Smooth muscle cell (in vitro differentiated cells): Measurements from ENCODE around the gene MEGF11. TPM values are rescaled to one million over a fixed set of nuclear protein-coding genes. Genes with fewer than 3 reads are reported as not detected.

Experiments
- DNase-seq: peaks from one replicate; lab custom pipeline; 2025; ENCODE audit not compliant: unreplicated experiment; lab: John Stamatoyannopoulos, UW
- H2AFZ ChIP-seq: fragments of 200-600 bp; sonication (generic); 2 replicates; pipeline ENCODE4 v1.6.0; 2016; ENCODE audit warnings: antibody characterized with exemption, low read depth, mild to moderate bottlenecking
- H3F3A ChIP-seq: fragments of 200-600 bp; sonication (generic); 2 replicates; pipeline ENCODE4 v1.6.0; 2017; ENCODE audit warnings: antibody characterized with exemption, low read depth
- H3K27ac ChIP-seq: fragments of 200-600 bp; sonication (generic); 2 replicates; pipeline ENCODE4 v1.5.1; 2016; ENCODE audit warnings: low read depth, mild to moderate bottlenecking
- H3K27me3 ChIP-seq: fragments of 200-600 bp; sonication (generic); 2 replicates; pipeline ENCODE4 v1.6.1; 2016; ENCODE audit warnings: low read depth, mild to moderate bottlenecking
- H3K36me3 ChIP-seq: fragments of 200-600 bp; sonication (generic); 2 replicates; pipeline ENCODE4 v1.5.1; 2016; ENCODE audit warnings: low read depth
- H3K4me1 ChIP-seq: fragments of 200-600 bp; sonication (generic); 2 replicates; pipeline ENCODE4 v1.5.1; 2016; ENCODE audit warnings: low read depth
- H3K4me2 ChIP-seq: fragments of 200-600 bp; sonication (generic); 2 replicates; pipeline ENCODE4 v1.6.0; 2016; ENCODE audit warnings: mild to moderate bottlenecking
- H3K4me3 ChIP-seq: fragments of 200-600 bp; sonication (generic); 2 replicates; pipeline ENCODE4 v1.5.1; 2016; ENCODE audit warnings: mild to moderate bottlenecking
- H3K79me2 ChIP-seq: fragments of 200-600 bp; sonication (generic); 2 replicates; pipeline ENCODE4 v1.6.0; 2016; ENCODE audit warnings: low read depth, mild to moderate bottlenecking
- H3K9ac ChIP-seq: fragments of 200-600 bp; sonication (generic); 2 replicates; pipeline ENCODE4 v1.6.0; 2016; ENCODE audit warnings: low read depth
- H3K9me3 ChIP-seq: fragments of 200-600 bp; sonication (generic); replicated peaks from 2 replicates; pipeline ENCODE4 v1.5.1; 2016; ENCODE audit warnings: low read depth
- H4K20me1 ChIP-seq: fragments of 200-600 bp; sonication (generic); 2 replicates; pipeline ENCODE4 v1.6.0; 2016; ENCODE audit warnings: low read depth
- CTCF ChIP-seq: fragments of 200-600 bp; sonication (generic); IDR thresholded peaks from 2 replicates; pipeline ENCODE4 v1.5.1; 2017; ENCODE audit warnings: borderline replicate concordance, mild to moderate bottlenecking, antibody characterized with exemption; ENCODE audit not compliant: insufficient read depth, poor library complexity, severe bottlenecking
- WGBS: methylation state at CpG from one replicate; pipeline ENCODE4 v1.1.7; 2016; ENCODE audit warnings: low lambda C conversion rate; 5-methylcytosine and 5-hydroxymethylcytosine counted together
- polyA plus RNA-seq: library from polyadenylated mRNA; unstranded; fragments of >200 nt; fragmentation: Nextera tagmentation; extraction: Ambion mirVana; gene quantifications from 2 replicates; pipeline ENCODE4 v1.2.1, GENCODE V29; 2016
- total RNA-seq: library from RNA; depleted of rRNA; stranded (reverse); fragments of >200 nt; gene quantifications from 2 replicates; pipeline ENCODE4 v1.2.3, GENCODE V29; 2014

MEGF11 gene
- total and polyA plus RNA-seq, 2 experiments from 2014 or later = 0.08 TPM; not detected in 1

- Histone ChIP-seq H3K9ac (no peak overlapping the region), H3K4me1 (peaks cover 7% of the 10 kb centered on the region), H3K36me3 (no peaks in the 10 kb centered on the region), H3F3A (no peaks in the 10 kb centered on the region), H3K79me2 (no peaks in the 10 kb centered on the region), H3K4me2 (no peak overlapping the region), H3K27ac (no peak overlapping the region), H3K27me3 (peaks cover 19% of the 10 kb centered on the region), H2AFZ (no peak overlapping the region), H3K9me3 (no peaks in the 10 kb centered on the region), H4K20me1 (no peaks in the 10 kb centered on the region), H3K4me3 (no peak overlapping the region)
- DNase-seq = no peak
- WGBS = 53% methylated on average over 8 of the region's 8 CpGs
- no peak for TF ChIP-seq CTCF
Observed at GRCh38 chr15:66001717-66002426, 251.7 kb downstream of the MEGF11 start.

- no peak overlapping the region for H2AFZ ChIP-seq
- peaks cover 19% of the 10 kb centered on the region for H3K27me3 ChIP-seq
- no peak overlapping the region for H3K4me2 ChIP-seq
- WGBS = 61% methylated on average over 5 of the region's 5 CpGs
- TF ChIP-seq CTCF = no peak
- no peaks in the 10 kb centered on the region for H3F3A ChIP-seq
- no peaks in the 10 kb centered on the region for H3K36me3 ChIP-seq
- H3K9ac ChIP-seq = no peak overlapping the region
- peaks cover 7% of the 10 kb centered on the region for H3K4me1 ChIP-seq
- H3K9me3 ChIP-seq = no peaks in the 10 kb centered on the region
- H4K20me1 ChIP-seq = no peaks in the 10 kb centered on the region
- no peak for DNase-seq
- H3K4me3 ChIP-seq = no peak overlapping the region
- no peak overlapping the region for H3K27ac ChIP-seq
- no peaks in the 10 kb centered on the region for H3K79me2 ChIP-seq
Observed at GRCh38 chr15:66001042-66001441, 252.5 kb downstream of the MEGF11 start.

GRCh38 chr15:65998486-65998885, 255.1 kb downstream of the MEGF11 start:
- TF ChIP-seq CTCF = no peak
- no peak overlapping the region for H3K4me2 ChIP-seq
- no peak overlapping the region for H3K27ac ChIP-seq
- no peak for DNase-seq
- H4K20me1 ChIP-seq = no peaks in the 10 kb centered on the region
- peaks cover 19% of the 10 kb centered on the region for H3K27me3 ChIP-seq
- H2AFZ ChIP-seq = no peak overlapping the region
- no peak overlapping the region for H3K9ac ChIP-seq
- H3F3A ChIP-seq = no peaks in the 10 kb centered on the region
- no peaks in the 10 kb centered on the region for H3K36me3 ChIP-seq
- no peaks in the 10 kb centered on the region for H3K9me3 ChIP-seq
- H3K79me2 ChIP-seq = no peaks in the 10 kb centered on the region
- H3K4me3 ChIP-seq = no peak overlapping the region
- H3K4me1 ChIP-seq = peaks cover 7% of the 10 kb centered on the region
- WGBS = 83% methylated on average over 9 of the region's 9 CpGs

- Histone ChIP-seq H3K9me3 (no peaks in the 10 kb centered on the region), H3K9ac (no peak overlapping the region), H3K79me2 (no peaks in the 10 kb centered on the region), H3K4me3 (no peak overlapping the region), H3K36me3 (no peaks in the 10 kb centered on the region), H2AFZ (no peak overlapping the region), H4K20me1 (no peaks in the 10 kb centered on the region), H3K4me1 (peaks cover 6% of the 10 kb centered on the region), H3K27ac (no peak overlapping the region), H3K27me3 (peaks cover 12% of the 10 kb centered on the region), H3F3A (no peaks in the 10 kb centered on the region), H3K4me2 (no peak overlapping the region)
- 95% methylated on average over 5 of the region's 5 CpGs for WGBS
- TF ChIP-seq CTCF = no peak
- DNase-seq = no peak
Observed at GRCh38 chr15:65996901-65997300, 256.6 kb downstream of the MEGF11 start.
